A673 (cell line): ENCODE measurements around the gene TBX21. TPM values are rescaled to one million over a fixed set of nuclear protein-coding genes. Genes with fewer than 3 reads are reported as not detected.
"Not testable (repeated sequence)": the region's sequence is repeated elsewhere in the genome, so short reads cannot be mapped to it uniquely, and the experiment has no call there.

ENCODE experiments used
- BruUV-seq: library from RNA; stranded (reverse); fragments of 400-500 nt; replicated peaks from 2 replicates; lab custom pipeline; 2021; lab: Mats Ljungman, UMichigan
- CTCF ChIA-PET: fragments of 300-600 bp; sonication (Branson Sonifier 250); formaldehyde crosslinking; loops from one replicate; lab custom pipeline; 2022; ENCODE audit warnings: antibody characterized with exemption; lab: Charles Lee
- POLR2A ChIA-PET: fragments of 300-600 bp; sonication (Branson Sonifier 250); formaldehyde crosslinking; loops from one replicate; lab custom pipeline; 2022; ENCODE audit warnings: antibody characterized with exemption; ENCODE audit not compliant: low non-redundant PET; lab: Charles Lee
- DNase-seq: peaks from one replicate; pipeline ENCODE4 v3.0.0-alpha.2; 2015; ENCODE audit warnings: low spot score
- H3K27ac ChIP-seq: fragments of 200-600 bp; sonication (generic); 2 replicates; pipeline ENCODE4 v1.5.1; 2016; ENCODE audit warnings: mixed run types, low read depth, mild to moderate bottlenecking, mixed read lengths, antibody characterized with exemption, low read length; ENCODE audit not compliant: poor library complexity, severe bottlenecking
- H3K27me3 ChIP-seq: fragments of 200-600 bp; sonication (generic); replicated peaks from 2 replicates; pipeline ENCODE4 v1.6.1; 2017; ENCODE audit warnings: mixed run types, low read depth, mild to moderate bottlenecking, mixed read lengths, antibody characterized with exemption, low read length; ENCODE audit not compliant: insufficient read depth, poor library complexity
- H3K36me3 ChIP-seq: fragments of 200-600 bp; sonication (generic); 2 replicates; pipeline ENCODE4 v1.6.1; 2016; ENCODE audit warnings: mixed run types, mild to moderate bottlenecking, mixed read lengths, antibody characterized with exemption, low read length; ENCODE audit not compliant: insufficient read depth, poor library complexity, severe bottlenecking
- H3K4me1 ChIP-seq: fragments of 200-600 bp; sonication (generic); 2 replicates; pipeline ENCODE4 v1.6.1; 2017; ENCODE audit warnings: mixed run types, mild to moderate bottlenecking, mixed read lengths, antibody characterized with exemption, low read length; ENCODE audit not compliant: insufficient read depth, poor library complexity, severe bottlenecking
- H3K4me3 ChIP-seq: fragments of 200-600 bp; sonication (generic); 2 replicates; pipeline ENCODE4 v1.5.1; 2016; ENCODE audit warnings: low read depth, mixed run types, mild to moderate bottlenecking, mixed read lengths, low read length; ENCODE audit not compliant: poor library complexity, severe bottlenecking
- H3K9me3 ChIP-seq: fragments of 200-600 bp; sonication (generic); 2 replicates; pipeline ENCODE4 v1.6.1; 2016; ENCODE audit warnings: mixed run types, low read depth, mild to moderate bottlenecking, mixed read lengths, antibody characterized with exemption, low read length; ENCODE audit not compliant: poor library complexity, severe bottlenecking
- EZH2 ChIP-seq: fragments of 200-600 bp; sonication (generic); IDR thresholded peaks from 2 replicates; pipeline ENCODE4 v1.6.1; 2017; ENCODE audit warnings: borderline replicate concordance, low read depth, mild to moderate bottlenecking, mixed read lengths, antibody characterized with exemption, low read length; ENCODE audit not compliant: poor library complexity, severe bottlenecking
- intact Hi-C: fragments of 100-400 bp; cut with micrococcal nuclease; formaldehyde crosslinking; loops from one replicate; pipeline ENCODE4 v1.10.0; 2022; ENCODE audit not compliant: unreplicated experiment
- total RNA-seq: library from RNA; stranded (reverse); gene quantifications from 2 replicates; pipeline ENCODE4 v1.2.3, GENCODE V29; 2021
- TF ChIP-seq, protein P1 (sequence below): fragments of 300-800, 200-600 bp; sonication (generic); conservative IDR thresholded peaks from 2 replicates; pipeline ENCODE4 v1.5.1; 2017; ENCODE audit warnings: low read depth, mild to moderate bottlenecking, antibody characterized with exemption, low read length, moderate library complexity, mixed read lengths

TBX21 gene
- total RNA-seq, 1 experiment from 2014 or later = not detected

DNA sequence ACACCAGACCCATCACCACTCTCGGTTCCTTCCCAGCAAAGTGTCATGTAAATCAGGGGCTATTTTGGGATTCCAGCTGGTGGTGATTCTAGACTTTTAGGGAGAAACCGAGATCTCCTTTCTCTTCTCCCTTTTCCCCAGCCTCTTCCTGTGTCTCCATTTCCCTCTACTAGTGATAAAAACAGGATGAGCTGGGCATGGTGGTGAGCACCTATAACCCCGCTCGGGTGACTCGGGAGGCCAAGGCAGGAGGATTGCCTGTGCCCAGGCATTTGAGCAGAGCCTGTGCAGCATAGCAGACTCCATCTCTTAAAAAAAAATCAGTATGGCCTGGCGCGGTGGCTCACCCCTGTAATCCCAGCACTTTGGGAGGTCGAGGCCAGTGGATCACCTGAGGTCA lies 6.1 kb downstream of the TBX21 start:
- Histone ChIP-seq H3K9me3 (no peaks in the 10 kb centered on the region), H3K27me3 (peaks cover 1% of the 10 kb centered on the region), H3K4me3 (no peak overlapping the region), H3K36me3 (no peaks in the 10 kb centered on the region), H3K27ac (no peak overlapping the region), H3K4me1 (no peaks in the 10 kb centered on the region)
- no TSS peak for BruUV-seq
- DNase-seq = no peak
- no peak for TF ChIP-seq EZH2
- TF ChIP-seq, protein P1, sequence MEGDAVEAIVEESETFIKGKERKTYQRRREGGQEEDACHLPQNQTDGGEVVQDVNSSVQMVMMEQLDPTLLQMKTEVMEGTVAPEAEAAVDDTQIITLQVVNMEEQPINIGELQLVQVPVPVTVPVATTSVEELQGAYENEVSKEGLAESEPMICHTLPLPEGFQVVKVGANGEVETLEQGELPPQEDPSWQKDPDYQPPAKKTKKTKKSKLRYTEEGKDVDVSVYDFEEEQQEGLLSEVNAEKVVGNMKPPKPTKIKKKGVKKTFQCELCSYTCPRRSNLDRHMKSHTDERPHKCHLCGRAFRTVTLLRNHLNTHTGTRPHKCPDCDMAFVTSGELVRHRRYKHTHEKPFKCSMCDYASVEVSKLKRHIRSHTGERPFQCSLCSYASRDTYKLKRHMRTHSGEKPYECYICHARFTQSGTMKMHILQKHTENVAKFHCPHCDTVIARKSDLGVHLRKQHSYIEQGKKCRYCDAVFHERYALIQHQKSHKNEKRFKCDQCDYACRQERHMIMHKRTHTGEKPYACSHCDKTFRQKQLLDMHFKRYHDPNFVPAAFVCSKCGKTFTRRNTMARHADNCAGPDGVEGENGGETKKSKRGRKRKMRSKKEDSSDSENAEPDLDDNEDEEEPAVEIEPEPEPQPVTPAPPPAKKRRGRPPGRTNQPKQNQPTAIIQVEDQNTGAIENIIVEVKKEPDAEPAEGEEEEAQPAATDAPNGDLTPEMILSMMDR = no peak
- CTCF ChIA-PET = no interaction called here
- POLR2A ChIA-PET = no interaction called here
- intact Hi-C loops = no loop called here

DNA sequence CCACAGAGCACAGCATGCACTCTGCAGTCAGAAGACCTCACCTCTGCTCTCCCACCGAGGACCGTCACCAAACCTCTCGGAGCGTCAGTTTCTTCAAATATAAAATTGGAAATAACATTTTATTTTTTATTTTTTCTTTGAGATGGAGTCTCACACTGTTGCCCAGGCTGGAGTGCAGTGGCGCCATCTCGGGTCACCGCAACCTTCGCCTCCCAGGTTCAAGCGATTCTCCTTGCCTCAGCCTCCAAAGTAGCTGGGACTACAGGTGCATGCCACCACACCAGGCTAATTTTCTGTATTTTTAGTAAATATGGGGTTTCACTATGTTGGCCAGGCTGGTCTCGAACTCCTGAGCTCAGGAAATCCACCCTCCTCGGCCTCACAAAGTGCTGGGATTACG lies 6.9 kb downstream of the TBX21 start:
- intact Hi-C loops, H3K36me3 ChIP-seq, H3K4me3 ChIP-seq, BruUV-seq, POLR2A ChIA-PET, H3K4me1 ChIP-seq, CTCF ChIA-PET, H3K9me3 ChIP-seq, H3K27me3 ChIP-seq, DNase-seq, H3K27ac ChIP-seq: not testable (repeated sequence)

DNA sequence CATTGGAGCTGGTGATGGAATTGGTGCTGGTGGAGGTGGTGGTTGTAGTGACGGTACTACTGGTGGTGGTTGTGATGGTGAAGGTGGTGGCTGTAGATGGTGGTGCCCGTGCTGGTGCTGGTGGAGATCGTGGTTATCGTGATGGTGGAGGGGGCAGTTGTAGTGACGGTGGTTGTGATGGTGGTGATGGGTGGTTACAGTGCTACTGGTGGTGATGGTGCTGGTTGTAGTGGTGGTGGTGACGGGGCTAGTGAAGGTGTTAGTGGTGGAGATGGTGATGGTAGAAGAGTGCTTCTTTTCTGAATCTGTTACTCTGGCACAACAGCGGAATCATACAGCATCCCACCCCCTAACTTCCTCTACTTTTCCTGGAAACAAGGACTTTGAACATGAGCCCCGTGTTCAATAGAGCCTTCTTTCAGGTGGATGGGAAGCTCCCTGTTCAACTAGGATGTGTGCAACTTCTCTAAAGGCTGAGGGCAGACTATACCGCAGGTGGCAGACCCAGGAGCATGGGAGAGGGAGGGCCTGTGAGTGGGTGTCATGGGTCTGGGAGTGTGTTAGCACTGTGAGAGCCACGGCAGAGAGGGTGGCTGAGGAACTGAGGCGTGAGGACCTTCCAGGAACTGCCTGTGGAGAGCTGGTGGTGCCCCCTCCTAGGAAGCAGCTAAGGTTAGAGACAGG lies 8.2 kb downstream of the TBX21 start:
- intact Hi-C loops = no loop called here
- Histone ChIP-seq H3K4me1 (no peaks in the 10 kb centered on the region), H3K27ac (no peak overlapping the region), H3K36me3 (no peaks in the 10 kb centered on the region), H3K4me3 (no peak overlapping the region), H3K27me3 (no peaks in the 10 kb centered on the region), H3K9me3 (no peaks in the 10 kb centered on the region)
- ChIA-PET CTCF (interaction anchor here (0.8 kb wide), 1 partner anchor 8 kb away, joined by 3 read pairs; the partner anchor contains the start of gene TBX21), POLR2A (no interaction called here)
- TF ChIP-seq, protein P1 = no peak
- no peak for TF ChIP-seq EZH2
- BruUV-seq = no TSS peak
- DNase-seq = no peak

DNA sequence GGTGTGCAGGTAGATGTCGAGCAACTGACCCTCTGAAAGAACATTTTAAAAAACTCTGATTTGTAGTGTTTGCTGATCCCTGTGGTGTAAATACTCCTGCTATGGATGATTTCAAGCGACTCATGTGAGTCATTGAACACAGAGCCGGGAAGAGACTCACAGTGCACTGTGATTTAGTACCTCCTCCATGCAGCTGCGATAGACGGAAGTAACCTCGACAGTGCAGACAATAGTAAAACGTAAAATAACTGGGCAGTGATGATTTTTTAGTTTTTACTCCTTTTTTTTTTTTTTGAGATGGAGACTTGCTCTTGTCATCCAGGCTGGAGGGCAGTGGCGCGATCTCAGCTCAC lies 8.7 kb downstream of the TBX21 start:
- Histone ChIP-seq H3K9me3 (no peaks in the 10 kb centered on the region), H3K4me1 (no peaks in the 10 kb centered on the region), H3K36me3 (no peaks in the 10 kb centered on the region), H3K27ac (no peak overlapping the region), H3K4me3 (no peak overlapping the region), H3K27me3 (no peaks in the 10 kb centered on the region)
- BruUV-seq = no TSS peak
- DNase-seq = no peak
- no peak for TF ChIP-seq EZH2
- TF ChIP-seq, protein P1 = no peak
- ChIA-PET CTCF (interaction anchor here (0.6 to 0.8 kb wide), 2 partner anchors 9 kb away, joined by 3 read pairs; partner anchors contain the start of gene TBX21), POLR2A (no interaction called here)
- intact Hi-C loops = loop anchor here (2.0 kb wide), 1 partner anchor 43 kb away; no protein-coding TSS in a partner anchor
